WTC11 (cell line): ENCODE measurements around the gene EPGN. TPM values are rescaled to one million over a fixed set of nuclear protein-coding genes. Genes with fewer than 3 reads are reported as not detected.

Experiments
- ATAC-seq: fragments of 200-7000 bp; cut with Tn5 transposase; 2 replicates; pipeline ENCODE4 v1.10.0; 2021; ENCODE audit warnings: mild to moderate bottlenecking, moderate library complexity
- CTCF ChIA-PET: fragments of 300-600 bp; sonication (Branson Sonifier 250); formaldehyde crosslinking; loops from one replicate; lab custom pipeline; 2021; ENCODE audit warnings: antibody characterized with exemption; lab: Charles Lee
- POLR2A ChIA-PET: fragments of 350-600 bp; sonication (Branson Sonifier 250); formaldehyde crosslinking; loops from one replicate; lab custom pipeline; 2021; ENCODE audit warnings: antibody characterized with exemption; lab: Charles Lee
- DNase-seq: peaks from one replicate; pipeline ENCODE4 v3.0.0; 2021; ENCODE audit warnings: low spot score
- H3K27ac Mint-ChIP-seq: 2 replicates; pipeline ENCODE4 v1.8.0; 2021; ENCODE audit warnings: mixed read lengths
- H3K27me3 Mint-ChIP-seq: 2 replicates; pipeline ENCODE4 v1.8.0; 2021; ENCODE audit warnings: low read depth, mild to moderate bottlenecking, moderate library complexity, mixed read lengths
- H3K36me3 Mint-ChIP-seq: 2 replicates; pipeline ENCODE4 v1.8.0; 2021; ENCODE audit warnings: mixed read lengths
- H3K4me1 Mint-ChIP-seq: 2 replicates; pipeline ENCODE4 v1.8.0; 2022; ENCODE audit warnings: mixed read lengths
- H3K4me3 Mint-ChIP-seq: 2 replicates; pipeline ENCODE4 v1.8.0; 2021; ENCODE audit warnings: mild to moderate bottlenecking, moderate library complexity, mixed read lengths
- H3K9me3 Mint-ChIP-seq: 2 replicates; pipeline ENCODE4 v1.8.0; 2021; ENCODE audit warnings: mixed read lengths
- KAT7 ChIP-seq: sonication (generic); formaldehyde crosslinking; IDR thresholded peaks from 2 replicates; pipeline ENCODE4 v1.8.1; 2023; ENCODE audit warnings: missing genetic modification reagents, mild to moderate bottlenecking, borderline replicate concordance
- ZNF121 ChIP-seq: sonication (generic); formaldehyde crosslinking; IDR thresholded peaks from 2 replicates; pipeline ENCODE4 v1.8.0; 2023; ENCODE audit warnings: missing genetic modification reagents
- total RNA-seq: library from RNA; stranded (reverse); gene quantifications from 3 replicates; pipeline ENCODE4 v1.2.3, GENCODE V29; 2021
- TF ChIP-seq, protein P1 (sequence below): sonication (generic); formaldehyde crosslinking; IDR thresholded peaks from 2 replicates; pipeline ENCODE4 v1.8.1; 2023; ENCODE audit warnings: mild to moderate bottlenecking, moderate library complexity, missing genetic modification reagents

EPGN gene
- total RNA-seq, 1 experiment from 2014 or later, result not detected

DNA sequence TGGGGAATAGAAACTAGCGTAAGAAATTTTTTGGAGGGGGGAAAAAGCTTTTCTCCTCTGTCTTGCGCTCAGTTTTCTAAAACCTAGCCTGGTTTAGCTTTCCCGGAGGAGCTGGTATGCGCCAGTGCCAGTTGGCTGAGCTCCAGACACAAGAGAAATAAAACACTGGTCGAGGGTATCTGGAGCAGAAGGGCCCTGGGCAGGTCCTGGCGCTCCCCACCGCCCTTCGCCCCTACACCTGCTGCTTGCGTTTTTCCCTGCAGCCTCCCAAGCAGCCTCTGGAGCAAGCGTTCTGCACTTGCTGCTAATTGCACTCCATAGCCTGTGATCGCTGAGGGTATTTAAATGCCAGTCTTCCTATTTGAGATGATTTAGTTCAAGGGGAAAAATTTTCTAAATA, 57.5 kb downstream of the EPGN start:
- CTCF ChIA-PET, result interaction anchor here (0.8 to 1.3 kb wide), 2 partner anchors 305 to 311 kb away, joined by 6 to 8 read pairs; no protein-coding TSS in a partner anchor
- ATAC-seq (peak; percentile 57), DNase-seq (peak; percentile 40)
- Mint-ChIP-seq H3K4me3 (peak overlapping the region; percentile 87), H3K27me3 (peaks cover 31% of the 10 kb centered on the region), H3K27ac (no peak overlapping the region), H3K4me1 (peaks cover 13% of the 10 kb centered on the region), H3K36me3 (no peaks in the 10 kb centered on the region), H3K9me3 (no peaks in the 10 kb centered on the region)
- POLR2A ChIA-PET, result no interaction called here
- TF ChIP-seq ZNF121 (CRISPR knock-in tag), result no peak
- no peak for TF ChIP-seq KAT7
- TF ChIP-seq, protein P1, sequence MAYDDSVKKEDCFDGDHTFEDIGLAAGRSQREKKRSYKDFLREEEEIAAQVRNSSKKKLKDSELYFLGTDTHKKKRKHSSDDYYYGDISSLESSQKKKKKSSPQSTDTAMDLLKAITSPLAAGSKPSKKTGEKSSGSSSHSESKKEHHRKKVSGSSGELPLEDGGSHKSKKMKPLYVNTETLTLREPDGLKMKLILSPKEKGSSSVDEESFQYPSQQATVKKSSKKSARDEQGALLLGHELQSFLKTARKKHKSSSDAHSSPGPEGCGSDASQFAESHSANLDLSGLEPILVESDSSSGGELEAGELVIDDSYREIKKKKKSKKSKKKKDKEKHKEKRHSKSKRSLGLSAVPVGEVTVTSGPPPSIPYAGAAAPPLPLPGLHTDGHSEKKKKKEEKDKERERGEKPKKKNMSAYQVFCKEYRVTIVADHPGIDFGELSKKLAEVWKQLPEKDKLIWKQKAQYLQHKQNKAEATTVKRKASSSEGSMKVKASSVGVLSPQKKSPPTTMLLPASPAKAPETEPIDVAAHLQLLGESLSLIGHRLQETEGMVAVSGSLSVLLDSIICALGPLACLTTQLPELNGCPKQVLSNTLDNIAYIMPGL, result 0 out of 2 replicates have a peak, but pooled peaks have one; percentile 1

Other genes starting within 250 kb of the EPGN start
- gene CXCL2, start 209.3 kb upstream of the EPGN start, total RNA-seq, result 1.4 to 1.9 TPM (median 1.7 TPM) in 3 replicates
- 9.4 to 10.6 TPM (median 10.5 TPM) in 3 replicates for gene MTHFD2L, start 150.4 kb upstream of the EPGN start, total RNA-seq
- gene EREG, start 56.7 kb downstream of the EPGN start, total RNA-seq, result 0.05 to 0.23 TPM (median 0.09 TPM) in 3 replicates
- gene AREG, start 136.7 kb downstream of the EPGN start, total RNA-seq, result 0.14 to 0.33 TPM (median 0.32 TPM) in 3 replicates